T-helper 1 cell treated with Interleukin-12 subunit alpha and Interleukin-12 subunit beta and Interleukin-4 antibody, amounts not matched to agents 30 μg/mL and 1 μg/mL, for 36 hours (primary cell): ENCODE results near the gene NPY4R.
"Not testable (repeated sequence)": the region's sequence is repeated elsewhere in the genome, so short reads cannot be mapped to it uniquely, and the experiment has no call there.

Source experiments
- H3K27ac Mint-ChIP-seq: one replicate; pipeline ENCODE4 v1.8.0; 2021; ENCODE audit warnings: mild to moderate bottlenecking, mixed read lengths
- H3K27me3 Mint-ChIP-seq: one replicate; pipeline ENCODE4 v1.8.0; 2021; ENCODE audit warnings: low read depth, mixed read lengths
- H3K36me3 Mint-ChIP-seq: one replicate; pipeline ENCODE4 v1.8.0; 2021; ENCODE audit warnings: low read depth, mixed read lengths
- H3K4me1 Mint-ChIP-seq: one replicate; pipeline ENCODE4 v1.8.0; 2021; ENCODE audit warnings: low read depth, mixed read lengths
- H3K4me3 Mint-ChIP-seq: one replicate; pipeline ENCODE4 v1.8.0; 2021; ENCODE audit warnings: mild to moderate bottlenecking, moderate library complexity, mixed read lengths
- H3K9me3 Mint-ChIP-seq: one replicate; pipeline ENCODE4 v1.8.0; 2021; ENCODE audit warnings: mixed read lengths

NPY4R gene

GRCh38 chr10:46473758-46474157 lies 8.0 kb upstream of the NPY4R start:
- not testable (repeated sequence) for H3K9me3 Mint-ChIP-seq, H3K4me1 Mint-ChIP-seq, H3K27ac Mint-ChIP-seq, H3K36me3 Mint-ChIP-seq, H3K27me3 Mint-ChIP-seq, H3K4me3 Mint-ChIP-seq

- H3K4me3 Mint-ChIP-seq, H3K27me3 Mint-ChIP-seq, H3K36me3 Mint-ChIP-seq: not testable (repeated sequence)
Measured at GRCh38 chr10:46470134-46470533, 4.4 kb upstream of the NPY4R start.

GRCh38 chr10:46468119-46468809 lies 2.5 kb upstream of the NPY4R start:
- not testable (repeated sequence) for H3K27me3 Mint-ChIP-seq, H3K4me1 Mint-ChIP-seq, H3K27ac Mint-ChIP-seq, H3K4me3 Mint-ChIP-seq, H3K9me3 Mint-ChIP-seq, H3K36me3 Mint-ChIP-seq

More at GRCh38 chr10:46470134-46470533, 4.4 kb upstream of the NPY4R start:
- not testable (repeated sequence) for H3K9me3 Mint-ChIP-seq, H3K27ac Mint-ChIP-seq, H3K4me1 Mint-ChIP-seq

DNA sequence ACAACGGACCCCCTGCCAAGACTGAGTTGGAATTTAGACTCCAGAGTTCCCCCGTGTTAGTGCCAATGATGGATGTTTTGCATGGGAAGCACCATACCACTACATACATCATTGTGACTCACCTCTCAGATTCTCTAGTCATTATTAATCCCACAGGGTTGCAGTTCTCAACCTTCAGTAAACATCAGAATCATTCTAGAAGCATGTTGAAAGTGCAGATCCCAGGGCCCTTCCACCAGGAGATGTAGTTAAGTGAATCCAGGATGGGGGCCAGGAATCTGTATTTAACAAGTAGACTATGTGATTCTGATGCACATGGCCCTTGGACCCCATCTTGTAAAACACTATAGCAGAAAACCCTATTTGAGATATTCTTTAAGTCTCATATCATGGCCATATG lies 2.1 kb downstream of the NPY4R start:
- H3K9me3 Mint-ChIP-seq, H3K4me3 Mint-ChIP-seq, H3K4me1 Mint-ChIP-seq, H3K27ac Mint-ChIP-seq, H3K27me3 Mint-ChIP-seq, H3K36me3 Mint-ChIP-seq: not testable (repeated sequence)

DNA sequence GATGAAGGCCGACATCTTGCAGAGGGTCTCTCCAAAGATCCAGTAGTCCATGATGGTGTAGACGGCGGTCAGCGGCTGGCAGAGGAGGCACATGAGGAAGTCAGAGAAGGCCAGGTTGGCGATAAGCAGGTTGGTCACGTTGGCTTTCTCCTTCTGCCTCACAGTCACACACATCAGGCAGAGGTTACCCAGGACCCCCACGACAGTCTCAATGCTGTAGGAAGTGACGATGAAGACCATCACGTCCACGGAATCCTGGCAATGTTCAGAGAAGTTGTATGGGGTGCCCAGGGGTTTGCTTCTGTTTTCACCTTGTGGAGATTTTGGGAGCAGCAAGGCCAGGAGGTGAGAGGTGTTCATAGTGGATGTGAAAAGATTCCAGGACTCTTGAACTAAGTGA lies 3.5 kb downstream of the NPY4R start:
- not testable (repeated sequence) for H3K4me3 Mint-ChIP-seq, H3K27ac Mint-ChIP-seq, H3K4me1 Mint-ChIP-seq, H3K27me3 Mint-ChIP-seq, H3K9me3 Mint-ChIP-seq, H3K36me3 Mint-ChIP-seq

- not testable (repeated sequence) for H3K4me3 Mint-ChIP-seq, H3K27me3 Mint-ChIP-seq, H3K9me3 Mint-ChIP-seq, H3K36me3 Mint-ChIP-seq, H3K4me1 Mint-ChIP-seq, H3K27ac Mint-ChIP-seq
Measured at GRCh38 chr10:46459579-46459978, 6.2 kb downstream of the NPY4R start.

DNA sequence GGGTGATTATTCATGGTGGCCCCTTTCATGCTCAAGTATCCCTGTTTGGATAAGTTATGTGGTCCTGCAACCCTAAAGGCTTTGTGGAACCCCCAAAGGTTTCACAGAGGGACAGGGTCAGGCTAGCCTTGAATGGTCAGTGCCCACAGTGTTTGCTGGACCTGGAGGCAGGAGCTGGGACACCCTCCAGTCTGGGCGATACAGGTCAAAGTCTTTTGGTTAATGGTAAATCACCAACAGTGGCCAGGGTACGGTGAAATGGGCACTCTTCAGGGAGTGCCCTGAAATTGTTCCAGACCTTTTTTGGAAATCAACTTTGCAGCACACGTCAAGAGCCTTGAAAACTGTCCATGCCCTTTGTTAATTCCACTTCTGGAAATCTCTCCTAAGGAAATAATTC lies 8.7 kb downstream of the NPY4R start:
- not testable (repeated sequence) for H3K27ac Mint-ChIP-seq, H3K4me1 Mint-ChIP-seq, H3K27me3 Mint-ChIP-seq, H3K4me3 Mint-ChIP-seq, H3K9me3 Mint-ChIP-seq, H3K36me3 Mint-ChIP-seq

DNA sequence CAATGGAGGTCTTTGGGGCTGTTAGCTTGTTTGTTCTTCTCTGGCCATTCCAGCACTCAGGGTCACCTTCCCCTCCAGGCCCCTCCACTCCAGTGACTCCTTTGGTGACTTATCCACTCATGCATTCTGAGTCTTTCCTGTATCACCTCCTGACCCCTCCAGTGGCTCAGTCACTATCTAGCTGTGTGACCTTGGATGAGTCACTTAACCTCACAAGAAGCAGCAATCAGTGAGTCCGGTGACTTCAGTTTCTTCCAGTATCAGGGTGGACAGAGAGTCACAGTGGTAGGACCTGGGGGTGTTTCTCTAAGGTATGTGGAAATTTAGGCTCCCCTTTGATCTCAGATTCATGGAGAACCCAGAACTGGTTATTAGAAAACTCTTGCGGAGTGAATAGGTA lies 9.8 kb downstream of the NPY4R start:
- not testable (repeated sequence) for H3K4me1 Mint-ChIP-seq, H3K27me3 Mint-ChIP-seq, H3K4me3 Mint-ChIP-seq, H3K9me3 Mint-ChIP-seq, H3K27ac Mint-ChIP-seq, H3K36me3 Mint-ChIP-seq

DNA sequence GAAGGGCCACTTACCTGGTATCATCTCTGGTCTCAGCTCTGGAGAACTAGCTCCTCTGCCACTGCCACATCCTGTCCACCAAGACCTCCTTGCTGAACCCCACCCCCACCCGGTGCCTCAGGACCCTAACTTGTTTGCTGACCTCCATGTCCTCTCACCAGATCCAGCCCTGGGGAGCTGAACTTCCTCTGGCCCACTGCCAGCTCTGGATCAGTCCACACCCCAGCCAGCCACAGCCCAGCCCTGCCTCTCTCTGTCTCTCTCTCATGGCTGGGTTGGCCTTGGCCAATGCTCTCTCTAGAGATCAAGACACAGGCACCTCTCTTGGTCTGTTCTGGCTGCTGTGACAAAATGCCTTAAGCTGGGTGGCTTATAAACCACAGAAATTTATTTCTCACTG lies 14.4 kb downstream of the NPY4R start:
- H3K27me3 Mint-ChIP-seq, H3K27ac Mint-ChIP-seq, H3K36me3 Mint-ChIP-seq, H3K4me3 Mint-ChIP-seq, H3K4me1 Mint-ChIP-seq, H3K9me3 Mint-ChIP-seq: not testable (repeated sequence)

DNA sequence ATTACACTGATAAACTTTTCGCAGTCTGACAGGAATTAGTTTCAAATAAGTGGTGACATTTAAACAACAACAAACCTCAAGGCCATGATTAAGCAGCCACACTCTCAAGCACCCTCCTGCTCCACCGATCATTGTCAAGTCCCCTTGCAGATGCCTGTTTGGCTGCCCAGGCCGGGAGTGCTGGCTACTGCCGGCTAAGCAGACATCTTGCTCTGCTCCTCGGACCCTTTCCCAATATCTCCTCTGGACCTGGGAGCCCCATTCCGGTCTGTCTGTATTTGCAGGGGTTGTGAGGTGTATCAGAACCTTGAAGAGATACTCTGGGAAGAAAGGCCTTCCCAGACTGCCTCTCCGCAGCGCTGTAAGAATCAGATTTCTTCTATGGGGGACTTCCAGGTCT lies 14.9 kb downstream of the NPY4R start:
- not testable (repeated sequence) for H3K27ac Mint-ChIP-seq, H3K4me1 Mint-ChIP-seq, H3K4me3 Mint-ChIP-seq, H3K9me3 Mint-ChIP-seq, H3K36me3 Mint-ChIP-seq, H3K27me3 Mint-ChIP-seq

DNA sequence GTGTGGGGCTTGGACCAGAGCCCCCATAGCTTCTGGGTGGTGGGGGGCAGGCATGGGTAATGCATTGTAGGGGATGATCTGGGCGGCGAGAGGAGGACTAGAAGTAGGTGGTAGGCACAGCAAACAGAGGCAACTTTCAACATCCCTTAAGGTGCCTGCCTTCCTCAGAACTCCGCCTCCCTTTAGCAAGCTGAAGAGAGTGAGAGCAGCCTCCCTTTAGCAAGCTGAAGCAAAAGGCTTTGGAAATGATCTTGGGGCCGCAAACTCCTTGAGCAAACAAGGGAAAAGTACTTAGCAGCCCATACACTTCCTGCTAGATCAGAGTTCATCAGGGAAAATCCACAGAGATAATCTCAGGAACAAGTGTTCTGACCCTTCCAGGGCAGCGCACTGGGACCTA lies 18.3 kb downstream of the NPY4R start:
- H3K9me3 Mint-ChIP-seq, H3K27ac Mint-ChIP-seq, H3K36me3 Mint-ChIP-seq, H3K27me3 Mint-ChIP-seq, H3K4me1 Mint-ChIP-seq, H3K4me3 Mint-ChIP-seq: not testable (repeated sequence)

DNA sequence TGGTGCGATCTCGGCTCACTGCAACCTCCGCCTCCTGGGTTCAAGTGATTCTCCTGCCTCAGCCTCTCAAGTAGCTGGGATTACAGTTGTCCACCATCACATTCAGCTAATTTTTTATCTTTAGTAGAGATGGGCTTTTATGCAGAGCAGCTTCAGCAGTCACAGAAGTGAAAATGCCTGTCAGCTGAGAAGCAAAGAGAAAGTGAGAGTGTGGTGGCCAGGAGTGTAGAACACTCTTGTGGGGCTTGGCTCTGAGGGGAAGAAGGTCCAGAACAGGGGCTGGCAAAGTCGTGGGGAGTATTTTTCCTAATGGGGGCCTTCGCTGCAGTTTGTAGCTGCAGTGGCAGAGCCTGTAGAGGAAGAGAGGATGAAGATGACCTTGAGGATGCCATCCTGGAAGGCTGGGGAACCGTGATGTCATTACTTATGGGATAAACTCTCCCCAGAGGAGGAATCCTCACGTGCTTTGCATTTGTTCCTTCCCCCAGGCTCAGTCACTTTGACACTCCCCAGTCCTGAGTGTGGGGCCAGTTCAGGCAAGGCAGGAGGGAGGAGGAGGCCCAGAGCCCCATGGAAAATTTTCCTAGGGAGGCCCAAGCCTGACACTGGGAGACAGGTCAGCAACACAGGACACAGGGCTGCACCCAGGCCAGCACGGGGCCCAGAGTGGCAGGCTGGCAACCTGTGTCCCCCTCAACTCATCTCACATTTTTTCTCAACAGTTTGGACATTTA lies 20.2 kb downstream of the NPY4R start:
- H3K27ac Mint-ChIP-seq, H3K4me1 Mint-ChIP-seq, H3K27me3 Mint-ChIP-seq, H3K4me3 Mint-ChIP-seq, H3K36me3 Mint-ChIP-seq, H3K9me3 Mint-ChIP-seq: not testable (repeated sequence)

- H3K4me1 Mint-ChIP-seq, H3K4me3 Mint-ChIP-seq, H3K9me3 Mint-ChIP-seq, H3K36me3 Mint-ChIP-seq, H3K27ac Mint-ChIP-seq, H3K27me3 Mint-ChIP-seq: not testable (repeated sequence)
Measured at GRCh38 chr10:46443422-46443821, 22.3 kb downstream of the NPY4R start.

DNA sequence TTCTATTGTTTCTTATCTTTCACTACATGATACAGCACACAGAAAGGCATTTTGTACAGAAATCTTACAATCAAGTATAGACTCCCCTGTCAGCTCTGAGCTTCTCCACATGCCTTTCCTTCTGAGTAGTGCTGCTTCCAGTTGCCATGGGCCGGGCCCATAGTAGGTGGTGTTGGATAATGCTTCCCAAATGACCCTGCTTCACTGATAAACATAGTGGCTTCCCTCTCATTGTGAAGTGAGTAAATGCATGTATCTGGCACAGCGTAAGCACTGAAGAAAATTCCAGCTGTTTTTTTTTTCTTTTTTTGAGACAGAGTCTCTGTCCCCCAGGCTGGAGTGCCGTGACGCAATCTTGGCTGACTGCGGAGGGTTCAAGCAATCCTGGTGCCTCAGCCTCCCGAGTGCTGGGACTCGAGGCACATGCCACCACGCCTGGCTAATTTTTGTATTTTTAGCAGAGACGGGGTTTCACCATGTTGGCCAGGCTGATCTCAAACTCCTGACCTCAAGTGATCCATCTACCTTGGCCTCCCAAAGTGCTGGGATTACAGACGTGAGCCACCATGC lies 23.0 kb downstream of the NPY4R start:
- H3K4me3 Mint-ChIP-seq, H3K36me3 Mint-ChIP-seq, H3K9me3 Mint-ChIP-seq, H3K27ac Mint-ChIP-seq, H3K27me3 Mint-ChIP-seq, H3K4me1 Mint-ChIP-seq: not testable (repeated sequence)

DNA sequence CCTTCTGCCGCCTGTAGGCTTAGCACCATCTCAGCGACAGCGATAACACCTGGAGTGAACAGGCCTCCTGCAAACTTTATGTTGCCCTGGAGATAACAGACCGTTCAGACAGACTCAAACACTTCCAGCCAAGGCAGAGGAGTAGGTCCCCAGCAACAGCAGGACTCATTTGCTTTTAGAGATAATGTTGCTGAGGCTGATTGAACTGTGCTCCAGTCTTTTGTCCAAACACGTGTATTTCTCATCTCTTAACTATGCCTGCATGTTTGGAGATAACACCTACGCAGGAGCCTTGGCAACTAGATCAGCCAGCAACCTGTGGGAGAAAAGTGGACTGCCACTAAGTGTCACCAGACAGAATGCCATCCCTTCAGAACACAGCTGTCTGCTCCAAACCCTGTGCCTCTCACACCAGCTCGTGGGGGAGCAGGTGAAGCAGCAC lies 23.9 kb downstream of the NPY4R start:
- not testable (repeated sequence) for H3K27ac Mint-ChIP-seq

GRCh38 chr10:46440942-46441341 lies 24.8 kb downstream of the NPY4R start:
- H3K4me3 Mint-ChIP-seq, H3K4me1 Mint-ChIP-seq, H3K9me3 Mint-ChIP-seq, H3K27ac Mint-ChIP-seq, H3K36me3 Mint-ChIP-seq, H3K27me3 Mint-ChIP-seq: not testable (repeated sequence)

More for the DNA sequence above, 23.9 kb downstream of the NPY4R start:
- H3K4me1 Mint-ChIP-seq, H3K4me3 Mint-ChIP-seq, H3K36me3 Mint-ChIP-seq, H3K27me3 Mint-ChIP-seq, H3K9me3 Mint-ChIP-seq: not testable (repeated sequence)
